Nephron progenitor cell (in vitro differentiated cells): ENCODE results near the gene HECTD1.

ENCODE experiments used
- DNase-seq: peaks from one replicate; pipeline ENCODE4 v3.0.0; 2021
- H3K27ac Mint-ChIP-seq: 2 replicates; pipeline ENCODE4 v1.8.0; 2021; ENCODE audit warnings: mild to moderate bottlenecking, moderate library complexity, mixed read lengths
- H3K27me3 Mint-ChIP-seq: 2 replicates; pipeline ENCODE4 v1.8.0; 2021; ENCODE audit warnings: mild to moderate bottlenecking, low read depth, mixed read lengths; ENCODE audit not compliant: poor library complexity
- H3K36me3 Mint-ChIP-seq: 2 replicates; pipeline ENCODE4 v1.8.0; 2021; ENCODE audit warnings: low read depth, mixed read lengths
- H3K4me1 Mint-ChIP-seq: 2 replicates; pipeline ENCODE4 v1.8.0; 2021; ENCODE audit warnings: mixed read lengths
- H3K4me3 Mint-ChIP-seq: 2 replicates; pipeline ENCODE4 v1.8.0; 2021; ENCODE audit warnings: mild to moderate bottlenecking, moderate library complexity, mixed read lengths
- H3K9me3 Mint-ChIP-seq: 2 replicates; pipeline ENCODE4 v1.8.0; 2021; ENCODE audit warnings: mild to moderate bottlenecking, moderate library complexity, mixed read lengths
- CTCF ChIP-seq: fragments of 200-600 bp; sonication (generic); IDR thresholded peaks from 2 replicates; pipeline ENCODE4 v1.5.0; 2021; ENCODE audit warnings: antibody characterized with exemption

HECTD1 gene

DNA sequence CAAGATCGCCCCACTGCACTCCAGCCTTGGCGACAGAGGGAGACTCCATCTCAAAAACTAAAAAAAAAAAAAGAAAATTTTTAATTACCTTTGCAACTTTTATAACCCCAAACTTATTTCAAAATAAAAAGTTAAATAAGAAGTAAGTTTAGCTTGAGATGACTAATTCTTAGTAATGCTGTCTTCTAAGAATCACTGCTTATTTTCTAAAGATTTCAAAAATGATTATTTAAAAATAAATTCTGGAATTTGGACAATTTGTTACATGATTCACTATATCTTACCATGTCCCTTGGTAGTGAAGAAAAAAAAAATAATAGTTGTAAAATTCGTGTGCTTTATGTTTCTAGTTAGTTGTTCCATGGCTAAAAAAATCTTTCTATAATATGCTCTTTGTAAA, 11.6 kb upstream of the HECTD1 start:
- Mint-ChIP-seq H3K27ac (no peak overlapping the region), H3K27me3 (peaks cover 6% of the 10 kb centered on the region), H3K36me3 (no peaks in the 10 kb centered on the region), H3K4me1 (no peaks in the 10 kb centered on the region), H3K4me3 (no peak overlapping the region), H3K9me3 (no peaks in the 10 kb centered on the region)
- DNase-seq: no peak
- no peak for TF ChIP-seq CTCF

DNA sequence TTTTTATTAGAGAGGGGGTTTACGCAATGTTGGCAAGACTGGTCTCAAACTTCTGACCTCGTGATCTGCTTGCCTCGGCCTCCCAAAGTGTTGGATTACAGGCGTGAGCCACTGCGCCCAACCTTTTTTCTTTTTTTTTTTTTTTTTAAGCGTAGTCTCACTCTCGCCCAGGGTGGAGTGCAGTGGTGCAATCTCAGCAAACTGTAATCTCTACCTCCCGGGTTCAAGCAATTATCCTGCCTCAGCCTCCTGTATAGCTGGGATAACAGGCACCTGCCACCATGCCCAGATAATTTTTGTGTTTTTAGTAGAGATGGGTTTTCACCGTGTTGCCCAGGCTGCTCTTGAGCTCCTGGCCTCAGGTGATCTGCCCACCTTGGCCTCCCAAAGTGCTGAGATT, 8.8 kb upstream of the HECTD1 start:
- H3K9me3 Mint-ChIP-seq: no peaks in the 10 kb centered on the region
- H3K27me3 Mint-ChIP-seq: peaks cover 6% of the 10 kb centered on the region
- no peak for DNase-seq
- H3K4me1 Mint-ChIP-seq: no peaks in the 10 kb centered on the region
- H3K27ac Mint-ChIP-seq: no peak overlapping the region
- no peaks in the 10 kb centered on the region for H3K36me3 Mint-ChIP-seq
- no peak overlapping the region for H3K4me3 Mint-ChIP-seq
- no peak for TF ChIP-seq CTCF

GRCh38 chr14:31212893-31213292, 5.3 kb upstream of the HECTD1 start:
- no peak for DNase-seq
- H3K27ac Mint-ChIP-seq: no peak overlapping the region
- peaks cover 16% of the 10 kb centered on the region for H3K4me1 Mint-ChIP-seq
- no peaks in the 10 kb centered on the region for H3K36me3 Mint-ChIP-seq
- H3K27me3 Mint-ChIP-seq: no peaks in the 10 kb centered on the region
- no peak for TF ChIP-seq CTCF
- no peak overlapping the region for H3K4me3 Mint-ChIP-seq
- H3K9me3 Mint-ChIP-seq: no peaks in the 10 kb centered on the region

DNA sequence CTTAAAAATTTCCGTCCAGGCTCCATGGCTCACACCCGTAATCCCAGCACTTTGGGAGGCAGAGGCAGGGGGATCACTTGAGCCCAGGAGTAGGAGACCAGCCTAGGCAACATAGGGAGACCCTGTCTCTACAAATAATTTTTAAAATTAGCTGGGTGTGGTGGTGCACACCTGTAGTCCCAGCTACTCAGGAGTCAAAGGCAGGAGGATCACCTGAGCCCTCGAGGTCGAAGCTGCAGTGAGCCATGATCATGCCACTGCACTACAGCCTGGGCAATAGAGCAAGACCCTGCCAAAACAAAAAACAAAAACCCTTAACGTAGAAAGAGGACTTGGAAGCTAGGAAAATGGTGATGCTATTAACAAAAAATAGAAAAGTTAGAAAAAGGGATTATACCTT, 2.0 kb upstream of the HECTD1 start:
- DNase-seq: no peak
- TF ChIP-seq CTCF: no peak
- no peak overlapping the region for H3K4me3 Mint-ChIP-seq
- H3K9me3 Mint-ChIP-seq: no peaks in the 10 kb centered on the region
- peaks cover 8% of the 10 kb centered on the region for H3K36me3 Mint-ChIP-seq
- no peaks in the 10 kb centered on the region for H3K27me3 Mint-ChIP-seq
- peaks cover 34% of the 10 kb centered on the region for H3K4me1 Mint-ChIP-seq
- no peak overlapping the region for H3K27ac Mint-ChIP-seq

- Mint-ChIP-seq H3K9me3 (peaks cover 6% of the 10 kb centered on the region), H3K4me1 (peaks cover 34% of the 10 kb centered on the region), H3K4me3 (peak overlapping the region; percentile 90), H3K27me3 (no peaks in the 10 kb centered on the region), H3K27ac (peak overlapping the region; percentile 100), H3K36me3 (peaks cover 15% of the 10 kb centered on the region)
- DNase-seq: no peak
- TF ChIP-seq CTCF: no peak
Observed at GRCh38 chr14:31208546-31209424, 1.2 kb upstream of the HECTD1 start.

DNA sequence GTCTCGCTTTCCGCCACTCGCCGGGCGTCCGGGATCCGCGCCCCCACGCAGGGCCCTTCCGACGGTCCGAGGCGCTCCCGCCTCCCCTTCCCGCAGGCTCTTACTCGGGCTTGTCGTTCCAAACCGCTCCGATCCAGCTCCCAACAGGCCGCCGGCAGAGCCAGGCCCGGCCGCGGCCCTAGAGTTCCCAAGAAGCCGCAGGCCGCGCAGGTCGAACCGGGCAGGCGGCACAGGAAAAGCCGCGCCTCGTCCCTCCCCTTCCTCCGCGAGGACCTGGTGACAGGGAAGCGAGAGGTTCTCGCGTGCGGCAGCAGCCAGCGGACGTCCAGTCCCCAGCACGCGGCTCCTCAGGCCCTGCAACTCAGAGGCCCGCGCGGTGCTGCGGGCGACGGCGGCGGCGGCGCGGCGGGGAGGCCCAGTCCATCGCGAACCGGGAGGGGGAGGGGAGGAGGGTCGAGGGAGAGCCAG, 272 bp downstream of the HECTD1 start:
- peak overlapping the region; percentile 99 for H3K27ac Mint-ChIP-seq
- peaks cover 6% of the 10 kb centered on the region for H3K9me3 Mint-ChIP-seq
- DNase-seq: no peak
- peaks cover 34% of the 10 kb centered on the region for H3K4me1 Mint-ChIP-seq
- H3K36me3 Mint-ChIP-seq: peaks cover 30% of the 10 kb centered on the region
- no peaks in the 10 kb centered on the region for H3K27me3 Mint-ChIP-seq
- peak overlapping the region; percentile 87 for H3K4me3 Mint-ChIP-seq
- no peak for TF ChIP-seq CTCF
